Measurements from ENCODE around the gene STK24.

STK24 gene

GRCh38 chr13:98473135-98473787 is 103.6 kb downstream of the STK24 start:
- DNase-seq (ENCODE audit: low read depth) = no peak

GRCh38 chr13:98471934-98472333 is 105.0 kb downstream of the STK24 start:
- no peak for DNase-seq (ENCODE audit: low read depth)

GRCh38 chr13:98470920-98471319 is 106.0 kb downstream of the STK24 start:
- no peak for DNase-seq (ENCODE audit: low read depth)

GRCh38 chr13:98468929-98469328 is 108.0 kb downstream of the STK24 start:
- no peak for DNase-seq (ENCODE audit: low read depth)

GRCh38 chr13:98468361-98468760 is 108.5 kb downstream of the STK24 start:
- no peak for DNase-seq (ENCODE audit: low read depth)

GRCh38 chr13:98467263-98467985 is 109.5 kb downstream of the STK24 start:
- no peak for DNase-seq (ENCODE audit: low read depth)

GRCh38 chr13:98466634-98467236 is 110.2 kb downstream of the STK24 start:
- peak; percentile 42 for DNase-seq (ENCODE audit: low read depth)

GRCh38 chr13:98462946-98463345 is 114.0 kb downstream of the STK24 start:
- DNase-seq (ENCODE audit: low read depth) = no peak

- DNase-seq (ENCODE audit: low read depth) = no peak
Observed at GRCh38 chr13:98462241-98462882, 114.5 kb downstream of the STK24 start.

- DNase-seq (ENCODE audit: low read depth) = no peak
Observed at GRCh38 chr13:98461486-98462240, 115.2 kb downstream of the STK24 start.

GRCh38 chr13:98460516-98460915 is 116.4 kb downstream of the STK24 start:
- no peak for DNase-seq (ENCODE audit: low read depth)

- DNase-seq (ENCODE audit: low read depth) = no peak
Observed at GRCh38 chr13:98459721-98460370, 117.1 kb downstream of the STK24 start.

GRCh38 chr13:98459171-98459681 is 117.7 kb downstream of the STK24 start:
- DNase-seq (ENCODE audit: low read depth) = no peak

GRCh38 chr13:98458431-98458830 is 118.5 kb downstream of the STK24 start:
- no peak for DNase-seq (ENCODE audit: low read depth)

- no peak for DNase-seq (ENCODE audit: low read depth)
Observed at GRCh38 chr13:98457053-98457452, 119.9 kb downstream of the STK24 start.

GRCh38 chr13:98456413-98456845 is 120.5 kb downstream of the STK24 start:
- DNase-seq (ENCODE audit: low read depth) = no peak

- no peak for DNase-seq (ENCODE audit: low read depth)
Observed at GRCh38 chr13:98454389-98454881, 122.5 kb downstream of the STK24 start.

GRCh38 chr13:98452851-98453843 is 123.8 kb downstream of the STK24 start:
- DNase-seq (ENCODE audit: low read depth) = no peak

- no peak for DNase-seq (ENCODE audit: low read depth)
Observed at GRCh38 chr13:98451676-98452470, 125.0 kb downstream of the STK24 start.
